BE2C (cell line): ENCODE measurements around the gene SEC11A.

Experiments
- DNase-seq: peaks from one replicate; pipeline ENCODE4 v3.0.0-alpha.2; 2020
- H3K27me3 ChIP-seq: fragments of 250-450 bp; sonication (Bioruptor Pico); 2 replicates; pipeline ENCODE4 v1.5.1; 2020; ENCODE audit warnings: mild to moderate bottlenecking
- H3K36me3 ChIP-seq: fragments of 250-450 bp; sonication (Bioruptor Pico); 2 replicates; pipeline ENCODE4 v1.5.1; 2020; ENCODE audit warnings: mild to moderate bottlenecking
- H3K4me1 ChIP-seq: fragments of 250-450 bp; sonication (Bioruptor Pico); 2 replicates; pipeline ENCODE4 v1.5.1; 2020
- H3K4me3 ChIP-seq: 2 replicates; pipeline ENCODE4 v1.5.1; 2011; ENCODE audit warnings: low read depth, low read length
- H3K9me3 ChIP-seq: fragments of 250-450 bp; sonication (Bioruptor Pico); 2 replicates; pipeline ENCODE4 v1.5.1; 2020
- TF ChIP-seq, protein P1 (sequence below): IDR thresholded peaks from 2 replicates; pipeline ENCODE4 v1.5.1; 2012; ENCODE audit warnings: mild to moderate bottlenecking, low read depth, low read length

SEC11A gene

DNA sequence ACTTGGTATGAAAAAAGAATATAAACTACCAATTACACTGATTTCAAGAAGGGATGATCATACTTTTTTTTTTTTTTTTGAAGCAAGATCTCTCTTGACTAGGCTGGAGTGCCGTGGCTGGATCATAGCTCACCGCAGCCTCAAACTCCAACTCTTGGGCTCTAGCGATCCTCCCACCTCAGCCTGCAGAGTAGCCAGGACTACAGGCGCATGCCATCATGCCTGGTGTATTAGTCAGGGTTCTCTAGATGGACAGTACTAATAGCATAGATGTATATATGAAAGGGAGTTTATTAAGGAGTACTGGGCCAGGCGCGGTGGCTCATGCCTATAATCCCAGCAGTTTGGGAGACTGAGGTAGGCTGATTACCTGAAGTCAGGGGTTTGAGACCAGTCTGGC, 11.5 kb upstream of the SEC11A start:
- no peaks in the 10 kb centered on the region for H3K36me3 ChIP-seq
- H3K4me1 ChIP-seq: no peaks in the 10 kb centered on the region
- no peaks in the 10 kb centered on the region for H3K9me3 ChIP-seq
- TF ChIP-seq, protein P1, sequence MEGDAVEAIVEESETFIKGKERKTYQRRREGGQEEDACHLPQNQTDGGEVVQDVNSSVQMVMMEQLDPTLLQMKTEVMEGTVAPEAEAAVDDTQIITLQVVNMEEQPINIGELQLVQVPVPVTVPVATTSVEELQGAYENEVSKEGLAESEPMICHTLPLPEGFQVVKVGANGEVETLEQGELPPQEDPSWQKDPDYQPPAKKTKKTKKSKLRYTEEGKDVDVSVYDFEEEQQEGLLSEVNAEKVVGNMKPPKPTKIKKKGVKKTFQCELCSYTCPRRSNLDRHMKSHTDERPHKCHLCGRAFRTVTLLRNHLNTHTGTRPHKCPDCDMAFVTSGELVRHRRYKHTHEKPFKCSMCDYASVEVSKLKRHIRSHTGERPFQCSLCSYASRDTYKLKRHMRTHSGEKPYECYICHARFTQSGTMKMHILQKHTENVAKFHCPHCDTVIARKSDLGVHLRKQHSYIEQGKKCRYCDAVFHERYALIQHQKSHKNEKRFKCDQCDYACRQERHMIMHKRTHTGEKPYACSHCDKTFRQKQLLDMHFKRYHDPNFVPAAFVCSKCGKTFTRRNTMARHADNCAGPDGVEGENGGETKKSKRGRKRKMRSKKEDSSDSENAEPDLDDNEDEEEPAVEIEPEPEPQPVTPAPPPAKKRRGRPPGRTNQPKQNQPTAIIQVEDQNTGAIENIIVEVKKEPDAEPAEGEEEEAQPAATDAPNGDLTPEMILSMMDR: no peak
- no peak for DNase-seq
- no peak overlapping the region for H3K4me3 ChIP-seq
- H3K27me3 ChIP-seq: no peaks in the 10 kb centered on the region

GRCh38 chr15:84725001-84725491, 9.1 kb upstream of the SEC11A start:
- Histone ChIP-seq H3K4me3 (no peak overlapping the region), H3K9me3 (no peaks in the 10 kb centered on the region), H3K4me1 (no peaks in the 10 kb centered on the region), H3K27me3 (no peaks in the 10 kb centered on the region), H3K36me3 (no peaks in the 10 kb centered on the region)
- DNase-seq: no peak
- TF ChIP-seq, protein P1: no peak

- no peaks in the 10 kb centered on the region for H3K36me3 ChIP-seq
- no peak for DNase-seq
- H3K4me1 ChIP-seq: no peaks in the 10 kb centered on the region
- no peak overlapping the region for H3K4me3 ChIP-seq
- H3K27me3 ChIP-seq: no peaks in the 10 kb centered on the region
- TF ChIP-seq, protein P1: no peak
- H3K9me3 ChIP-seq: no peaks in the 10 kb centered on the region
Observed at GRCh38 chr15:84722628-84723027, 6.7 kb upstream of the SEC11A start.

DNA sequence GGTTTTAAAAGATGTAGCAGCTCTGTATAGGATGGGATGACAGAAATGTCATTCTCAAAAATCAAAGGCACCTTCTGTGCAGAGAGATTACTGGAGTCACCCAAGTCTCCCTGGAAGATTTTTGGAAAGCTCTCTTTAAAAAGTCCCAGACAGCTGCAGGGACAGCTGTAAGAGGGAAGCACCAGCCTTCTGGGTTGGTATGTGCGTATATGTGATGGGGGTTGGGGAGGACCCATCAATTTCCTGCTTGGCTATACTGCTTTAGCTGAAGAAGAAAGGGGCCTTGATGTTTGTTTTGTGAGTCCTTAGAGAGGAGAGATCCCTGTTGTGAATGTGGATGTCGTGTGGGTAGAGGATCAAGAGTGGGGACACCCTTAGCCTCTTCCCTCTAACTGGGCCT, 5.4 kb upstream of the SEC11A start:
- Histone ChIP-seq H3K9me3 (no peaks in the 10 kb centered on the region), H3K27me3 (no peaks in the 10 kb centered on the region), H3K4me1 (no peaks in the 10 kb centered on the region), H3K36me3 (no peaks in the 10 kb centered on the region), H3K4me3 (no peak overlapping the region)
- TF ChIP-seq, protein P1: no peak
- DNase-seq: no peak

GRCh38 chr15:84715441-84716035, 401 bp downstream of the SEC11A start:
- Histone ChIP-seq H3K9me3 (no peaks in the 10 kb centered on the region), H3K27me3 (no peaks in the 10 kb centered on the region), H3K4me3 (peak overlapping the region; percentile 89), H3K36me3 (peaks cover 3% of the 10 kb centered on the region; the same call in 1 of the 2 replicates), H3K4me1 (no peaks in the 10 kb centered on the region; the same call in 1 of the 2 replicates)
- TF ChIP-seq, protein P1: no peak
- DNase-seq: peak; percentile 24

DNA sequence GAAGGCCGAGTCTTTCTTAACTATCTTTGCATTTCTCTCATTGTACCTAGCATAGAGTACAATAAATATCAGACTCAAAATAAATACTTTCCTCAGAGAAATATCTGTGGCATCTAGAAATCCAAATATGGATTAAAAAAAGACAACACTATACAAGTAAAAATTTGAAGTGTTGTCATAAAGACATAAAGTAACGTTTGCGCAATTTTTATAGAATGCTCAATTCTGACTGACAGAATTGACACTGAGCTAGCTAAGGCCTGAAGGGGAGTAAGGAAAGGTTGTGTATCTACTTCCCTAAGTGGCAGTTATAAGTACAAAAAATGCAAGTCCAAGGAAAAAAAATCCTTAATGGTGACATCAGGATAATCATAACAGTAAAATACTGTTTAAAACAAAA, 1.1 kb downstream of the SEC11A start:
- Histone ChIP-seq H3K9me3 (no peaks in the 10 kb centered on the region), H3K27me3 (no peaks in the 10 kb centered on the region), H3K4me3 (peak overlapping the region; percentile 89), H3K4me1 (no peaks in the 10 kb centered on the region; the same call in 1 of the 2 replicates), H3K36me3 (peaks cover 8% of the 10 kb centered on the region)
- no peak for DNase-seq
- TF ChIP-seq, protein P1: no peak
